Medulla oblongata (tissue), 1 donor: Measurements from ENCODE around the gene DUOX2.
"Not testable (repeated sequence)": the region's sequence is repeated elsewhere in the genome, so short reads cannot be mapped to it uniquely, and the experiment has no call there.

ENCODE experiments used
- DNase-seq: peaks from one replicate; pipeline ENCODE4 v3.0.0-alpha.2; 2015; ENCODE audit errors: extremely low spot score

The DUOX2 gene

DNA sequence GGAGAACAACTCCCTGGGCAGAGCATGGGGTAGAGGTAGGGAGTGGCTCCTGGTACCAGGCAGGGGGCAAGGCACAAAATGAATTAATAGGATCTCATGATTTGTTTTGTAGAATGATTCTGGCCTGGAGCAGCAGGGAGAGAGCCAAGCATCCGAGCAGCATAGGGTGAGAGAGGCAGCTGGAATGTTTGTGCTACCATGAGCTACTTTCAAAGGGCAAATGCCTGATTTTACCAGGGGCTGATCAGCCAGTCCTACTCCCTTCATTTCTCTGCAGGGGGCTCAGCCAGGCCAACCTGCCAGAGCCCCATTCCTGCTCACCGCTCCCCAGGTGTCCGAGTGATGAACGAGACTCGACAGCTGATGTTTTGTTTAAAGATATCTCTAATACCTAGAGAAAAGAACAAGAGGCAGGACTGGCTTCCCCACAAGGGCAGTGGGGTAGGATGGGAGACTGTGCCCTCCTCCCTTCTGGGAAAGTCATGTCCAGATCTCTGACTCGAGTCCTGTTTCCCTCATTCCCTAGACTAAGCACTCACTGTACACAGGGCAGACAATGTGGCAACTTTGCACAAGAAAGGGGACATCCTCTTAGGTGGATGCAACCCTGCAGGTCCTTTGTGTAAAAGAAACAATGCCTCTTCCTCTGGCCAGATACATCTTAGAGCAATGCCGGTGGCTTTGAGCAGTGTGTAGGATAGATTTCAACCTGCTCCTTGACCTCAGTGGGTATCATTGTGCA lies 12.9 kb downstream of the DUOX2 start:
- no peak for DNase-seq

DNA sequence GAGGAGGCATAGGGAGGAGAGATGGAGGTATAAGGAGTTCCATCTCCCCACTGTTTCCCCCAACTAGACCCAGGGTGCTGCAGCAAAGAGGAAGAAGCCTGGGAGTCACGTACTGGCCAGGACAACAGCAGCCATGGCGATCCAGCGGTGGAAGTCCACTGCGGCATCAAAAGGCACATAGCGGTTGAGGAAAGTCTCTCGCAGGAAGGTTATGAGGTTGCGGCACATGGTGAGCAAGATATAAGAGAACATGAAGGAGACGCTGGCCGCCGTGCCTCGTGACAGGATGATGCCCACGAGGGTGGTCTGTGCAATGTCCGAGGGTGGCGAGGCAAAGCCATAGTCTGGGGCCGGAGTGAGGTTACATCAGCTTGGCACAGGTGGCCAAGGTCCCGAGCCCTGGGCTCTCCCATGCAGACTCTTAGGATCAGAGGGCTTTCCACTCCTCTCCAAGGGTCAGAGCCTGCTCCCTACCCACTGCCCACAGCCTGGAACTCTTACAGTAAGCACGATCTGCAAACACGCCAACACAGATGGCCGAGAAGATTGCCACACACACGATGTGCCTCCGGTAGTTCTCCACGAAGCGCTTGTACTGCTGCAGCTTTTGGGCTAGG lies 14.3 kb downstream of the DUOX2 start:
- DNase-seq = no peak

DNA sequence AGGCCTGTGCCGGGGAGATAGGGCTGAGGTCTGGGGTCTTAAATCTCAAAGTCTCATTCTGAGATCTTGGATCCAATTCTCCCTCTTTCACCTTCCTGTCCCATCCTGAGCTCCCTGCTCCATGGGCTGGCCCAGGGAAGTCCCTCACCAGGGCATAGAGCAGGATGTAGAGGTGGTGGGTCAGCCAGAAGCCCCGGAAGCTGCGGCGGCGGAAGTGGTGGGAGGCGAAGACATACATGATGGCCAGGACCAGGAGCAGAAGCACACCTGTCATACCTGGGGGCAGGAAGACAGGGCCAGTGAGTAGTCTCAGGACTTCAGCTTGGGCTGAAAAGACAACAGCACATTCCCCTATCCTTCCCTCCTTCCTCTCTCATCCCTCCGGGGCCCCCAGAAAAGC lies 16.5 kb downstream of the DUOX2 start:
- DNase-seq = no peak

DNA sequence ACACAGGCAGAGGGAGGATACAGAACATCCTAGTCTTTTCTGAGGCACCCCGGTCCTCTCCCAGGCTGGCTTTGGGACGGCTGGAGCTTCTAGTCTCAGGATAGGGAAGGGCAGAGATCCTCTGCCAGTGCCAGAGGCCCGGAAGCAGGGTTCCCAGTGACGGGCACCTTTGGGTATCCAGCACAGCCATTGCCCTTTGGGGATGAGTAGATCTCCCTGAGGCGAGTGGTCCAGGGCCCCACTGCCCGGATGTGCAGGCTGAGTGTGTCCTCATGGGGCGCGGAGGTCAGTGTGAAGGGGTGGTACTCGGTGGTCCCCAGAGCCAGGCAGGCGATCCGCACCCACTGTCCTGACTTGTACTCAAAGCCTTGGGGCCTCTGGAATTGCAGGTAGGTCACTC lies 18.3 kb downstream of the DUOX2 start:
- DNase-seq = no peak

DNA sequence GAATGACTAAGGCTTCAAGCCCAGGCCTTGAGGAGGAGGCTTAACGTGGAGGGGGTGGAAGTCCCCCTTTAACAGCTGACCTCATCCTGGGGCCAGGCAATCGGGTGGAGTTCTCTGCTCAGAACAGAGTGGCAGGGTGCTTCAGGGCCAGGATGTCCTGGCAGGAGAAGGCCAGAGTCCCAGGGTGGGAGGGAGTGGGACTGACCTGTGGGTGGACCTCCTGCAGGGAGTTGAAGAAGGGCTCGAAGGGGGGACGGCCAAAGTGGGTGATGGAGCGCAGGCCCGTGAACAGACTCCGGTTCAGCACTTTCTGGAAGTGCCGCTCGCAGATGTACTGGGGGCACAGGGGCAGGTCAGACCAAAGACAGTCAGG lies 19.6 kb downstream of the DUOX2 start:
- DNase-seq = no peak

DNA sequence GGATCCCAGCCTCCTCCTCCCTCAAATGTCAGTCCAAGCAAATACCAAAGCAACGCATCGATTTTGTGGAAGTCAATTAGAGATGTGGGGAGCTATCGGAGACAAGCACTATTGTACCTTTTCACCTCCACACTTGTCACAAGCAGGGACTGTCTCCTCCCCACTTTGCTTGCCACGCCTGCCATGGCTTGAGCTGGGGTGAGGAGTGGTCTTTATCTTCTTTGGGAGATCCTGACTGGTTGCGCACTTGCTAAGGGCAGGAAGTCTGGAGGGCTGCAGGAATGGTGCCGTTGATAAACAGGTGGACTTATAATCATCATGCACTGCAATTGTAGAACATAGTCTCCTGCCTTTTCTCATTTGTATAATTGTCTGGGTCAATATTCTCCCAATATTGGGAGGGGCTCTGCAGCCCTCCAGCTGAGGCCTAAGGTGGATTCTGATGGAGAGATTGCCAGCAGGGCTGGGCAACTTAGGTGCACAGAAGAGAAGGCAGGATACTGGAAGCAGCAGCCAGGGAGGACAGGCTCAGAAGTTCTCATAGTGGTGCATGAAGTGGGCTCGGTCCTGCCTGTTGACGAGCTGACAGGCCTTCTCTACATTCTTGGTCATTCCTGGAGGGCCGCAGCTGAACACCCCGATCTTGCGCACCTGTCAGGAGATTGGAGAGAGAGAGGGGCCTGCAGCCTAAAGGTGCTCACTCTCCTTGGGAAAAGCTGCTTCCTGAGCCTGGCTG lies 20.2 kb downstream of the DUOX2 start:
- no peak for DNase-seq

DNA sequence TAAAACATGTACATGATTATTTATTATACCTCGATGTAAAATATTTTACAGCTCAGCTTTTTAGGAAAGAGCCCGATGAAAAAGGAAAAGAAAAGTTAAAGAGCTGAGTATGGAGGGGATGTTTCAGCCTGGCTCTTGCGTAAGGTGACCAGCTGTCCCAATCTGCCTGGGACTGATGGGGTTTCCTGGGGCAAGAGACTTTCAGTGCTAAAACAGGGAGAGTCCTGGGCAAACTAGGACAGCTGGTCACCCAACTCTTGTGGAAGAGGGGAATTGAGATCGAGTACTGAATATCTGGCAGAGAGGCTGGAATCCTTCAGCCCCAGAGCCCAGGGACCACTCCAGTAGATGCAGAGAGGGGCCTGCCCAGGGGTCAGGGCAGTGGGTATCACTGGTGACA lies 21.0 kb downstream of the DUOX2 start:
- DNase-seq = no peak

DNA sequence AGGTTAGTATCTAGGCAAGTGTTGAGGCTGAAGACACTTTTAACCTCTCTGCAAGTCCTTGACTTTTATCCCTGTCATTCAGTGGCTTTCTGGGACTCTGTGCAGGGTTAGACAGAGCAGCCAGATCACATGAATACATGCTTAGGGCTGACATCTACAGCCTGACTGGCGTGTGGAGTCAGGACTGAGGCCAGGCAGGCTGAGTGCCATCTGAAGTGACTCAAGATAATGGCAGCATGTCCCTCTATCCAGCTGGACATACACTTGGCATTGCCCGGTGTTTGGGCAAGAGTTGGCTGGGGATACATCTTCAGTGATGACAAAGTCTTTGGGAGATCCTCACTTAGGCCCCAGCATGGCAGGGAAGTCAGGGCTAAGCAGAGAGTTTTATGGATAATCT lies 22.4 kb downstream of the DUOX2 start:
- DNase-seq = no peak

DNA sequence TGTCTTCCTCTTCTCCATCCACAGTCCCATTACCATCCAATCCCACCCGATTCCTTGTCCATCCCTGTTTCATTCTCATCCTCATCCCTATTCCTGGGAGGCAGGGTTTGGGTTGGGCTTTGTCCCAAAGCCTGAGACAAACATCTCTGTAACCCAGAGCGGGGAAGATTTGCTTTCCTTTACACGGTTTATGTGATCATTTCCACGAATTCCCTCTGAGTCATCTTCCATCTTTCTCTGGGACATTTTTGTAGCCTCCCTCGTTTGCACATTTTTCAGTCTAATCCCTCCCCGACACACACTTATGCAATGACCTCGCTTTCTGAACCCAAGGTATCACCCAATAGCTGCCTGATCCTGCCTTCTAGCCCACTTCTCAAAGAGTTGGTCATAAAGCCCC lies 22.8 kb downstream of the DUOX2 start:
- no peak for DNase-seq

DNA sequence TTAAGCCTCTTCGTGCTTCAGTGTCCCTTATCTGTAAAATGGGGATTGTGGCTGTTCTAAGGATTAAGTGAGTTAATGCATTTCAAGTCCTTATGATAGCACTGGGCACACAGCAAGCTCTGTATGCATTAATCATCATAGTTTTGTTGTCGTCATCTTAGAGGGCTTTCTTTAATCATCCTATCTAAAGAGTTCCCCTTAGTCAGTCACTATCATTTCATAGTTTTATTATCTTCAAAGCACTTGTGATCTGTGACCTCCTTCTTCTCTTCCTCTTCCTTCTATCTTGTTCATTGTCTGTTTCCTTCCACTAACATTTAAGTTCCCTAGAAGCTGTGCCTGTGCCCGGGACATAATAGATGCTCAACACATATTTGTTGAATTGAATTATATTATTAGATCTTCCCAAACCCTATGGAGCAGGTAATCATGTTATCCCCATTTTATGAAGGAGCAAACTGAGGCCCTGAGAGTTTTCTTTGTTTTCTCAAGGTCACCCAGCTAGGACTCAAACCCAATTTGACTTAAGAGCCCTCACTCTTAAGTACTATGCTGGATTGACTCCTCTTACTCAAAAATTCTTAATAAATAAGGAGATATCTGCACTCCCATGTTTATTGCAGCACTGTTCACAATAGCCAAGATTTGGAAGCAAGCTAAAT lies 24.1 kb downstream of the DUOX2 start:
- DNase-seq = no peak

DNA sequence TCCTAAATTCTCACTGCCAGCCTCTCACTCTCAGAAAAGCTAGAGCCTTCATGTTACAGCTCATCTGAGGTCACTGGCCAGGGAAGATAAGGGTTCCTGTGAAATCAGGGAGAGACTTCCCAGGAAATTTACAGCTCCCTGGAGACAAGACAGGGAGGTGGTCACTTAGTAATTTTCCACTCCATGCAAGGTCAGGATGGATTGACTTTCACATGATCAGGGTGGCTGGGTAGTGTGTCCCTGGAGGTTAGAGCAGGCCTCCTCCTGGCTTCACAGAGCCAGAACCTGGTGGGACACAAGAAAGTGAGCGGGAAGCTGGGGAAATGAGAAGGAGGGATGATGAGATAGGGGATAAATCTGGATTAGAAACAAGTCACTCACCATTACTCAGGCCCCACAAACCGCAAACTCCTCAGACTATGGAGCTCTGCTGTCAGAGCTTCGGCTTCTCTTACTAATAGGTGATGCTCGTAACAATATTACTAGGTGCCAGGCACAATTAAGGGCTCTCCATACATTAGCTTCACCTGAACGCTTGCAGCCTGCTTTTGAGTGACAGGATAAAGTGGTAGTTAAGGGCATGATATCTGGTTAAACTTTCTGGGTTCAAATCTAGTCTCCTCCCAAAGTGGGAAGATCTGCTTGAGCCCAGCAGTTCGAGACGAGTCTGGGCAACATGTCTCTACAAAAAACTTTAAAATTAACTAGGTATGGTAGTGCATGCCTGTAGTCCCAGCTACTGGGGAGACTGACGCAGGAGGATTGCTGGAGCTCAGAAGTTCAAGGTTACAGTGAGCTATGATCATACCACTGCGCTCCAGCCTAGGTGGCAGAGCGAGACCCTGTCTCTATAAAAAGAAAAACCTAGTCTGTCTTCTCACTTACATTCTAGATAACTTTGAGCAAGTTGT lies 24.9 kb downstream of the DUOX2 start:
- DNase-seq = no peak

DNA sequence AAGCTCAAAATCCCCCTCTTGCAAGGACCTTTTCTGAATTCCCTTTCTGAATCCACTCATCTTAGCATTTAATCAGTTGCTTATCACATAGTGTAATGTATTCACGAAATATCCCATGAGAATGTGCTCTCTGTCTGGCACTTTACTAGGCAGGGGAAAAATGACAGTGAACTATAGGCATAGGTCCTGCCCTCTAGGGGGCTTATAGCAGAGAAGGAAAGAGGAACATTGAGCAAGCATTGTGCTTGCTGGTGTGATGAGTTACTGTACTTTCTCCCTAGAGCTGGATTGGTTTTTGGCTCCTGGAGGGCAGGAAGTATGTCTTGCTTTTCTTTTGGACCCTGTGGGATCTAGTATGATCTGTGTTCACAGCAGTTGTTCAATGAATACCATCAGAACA lies 26.5 kb downstream of the DUOX2 start:
- no peak for DNase-seq

DNA sequence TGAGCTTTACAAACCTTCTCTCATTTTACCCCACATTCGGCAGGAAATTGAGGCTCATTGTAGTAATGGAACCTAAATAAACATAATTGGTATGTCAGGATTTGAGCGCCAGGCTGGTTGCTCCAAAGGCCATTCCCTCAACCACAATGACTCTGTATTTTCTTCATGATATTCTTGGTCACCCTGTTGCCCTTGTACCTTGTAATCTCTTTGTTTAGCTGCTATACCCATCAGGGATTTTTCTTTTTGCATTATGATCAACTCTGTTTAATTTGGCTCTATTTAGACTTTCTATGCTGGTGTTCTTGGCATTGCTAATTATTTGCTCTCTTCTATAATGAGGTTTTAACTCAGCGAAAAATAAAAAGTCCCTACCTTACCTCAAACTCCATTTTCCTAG lies 29.8 kb downstream of the DUOX2 start:
- no peak for DNase-seq

DNA sequence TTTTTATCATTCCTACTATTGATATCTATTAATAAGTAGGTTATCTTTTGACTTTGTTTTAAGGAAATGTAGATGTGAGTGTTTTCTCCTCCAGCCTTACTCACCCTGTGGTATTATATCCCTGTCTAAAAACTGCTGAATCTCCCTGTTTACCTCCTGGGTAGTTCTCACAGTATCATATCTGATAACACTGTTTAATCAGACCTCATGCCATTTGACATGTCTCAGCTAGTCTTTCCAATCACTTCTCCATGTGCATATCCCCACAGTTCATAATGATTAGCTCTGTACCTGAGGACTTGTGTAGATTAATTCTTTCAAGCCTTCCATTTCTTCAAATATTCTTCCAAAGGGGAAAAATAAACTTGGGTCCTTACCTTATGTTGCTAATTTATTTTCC lies 30.7 kb downstream of the DUOX2 start:
- DNase-seq = no peak

DNA sequence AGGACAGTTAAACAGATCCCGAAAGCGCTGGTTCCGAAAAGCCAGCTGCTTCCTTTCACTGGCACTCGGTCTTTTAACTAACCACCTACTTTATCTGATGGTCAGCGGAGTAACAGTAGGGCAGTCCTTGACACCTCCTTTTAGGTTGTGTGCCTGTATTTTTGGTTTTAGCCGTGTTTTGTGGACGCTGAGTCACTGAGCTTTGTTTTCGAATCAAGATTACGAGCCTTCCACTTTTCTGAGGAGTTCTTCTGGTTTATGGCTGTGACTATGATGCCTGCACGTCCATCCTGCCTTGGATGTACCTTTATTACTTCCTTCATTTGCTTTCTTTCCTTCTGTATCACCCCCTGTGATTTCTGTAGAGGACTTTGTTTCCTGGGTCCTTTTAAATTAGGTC lies 31.6 kb downstream of the DUOX2 start:
- DNase-seq = not testable (repeated sequence)

DNA sequence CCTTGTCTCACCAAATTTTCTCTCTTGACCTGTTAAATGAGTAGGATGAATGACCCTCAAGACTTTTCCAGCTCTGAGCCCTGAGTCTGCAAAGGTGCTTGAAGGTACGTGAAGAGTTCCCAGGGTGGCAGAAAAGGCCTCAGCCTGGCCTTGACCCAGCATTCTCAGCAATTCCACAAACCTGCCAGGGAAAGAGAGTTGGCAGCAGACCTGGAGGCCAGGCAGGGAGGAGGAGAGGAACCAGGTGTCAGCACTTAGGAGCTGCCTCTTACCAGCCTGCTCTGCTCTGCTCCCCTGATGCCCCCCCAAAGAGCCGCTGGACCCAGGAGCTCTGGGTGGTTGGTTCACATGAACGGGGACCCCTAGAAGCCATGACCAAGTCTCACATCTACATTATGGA lies 33.4 kb downstream of the DUOX2 start:
- not testable (repeated sequence) for DNase-seq

DNA sequence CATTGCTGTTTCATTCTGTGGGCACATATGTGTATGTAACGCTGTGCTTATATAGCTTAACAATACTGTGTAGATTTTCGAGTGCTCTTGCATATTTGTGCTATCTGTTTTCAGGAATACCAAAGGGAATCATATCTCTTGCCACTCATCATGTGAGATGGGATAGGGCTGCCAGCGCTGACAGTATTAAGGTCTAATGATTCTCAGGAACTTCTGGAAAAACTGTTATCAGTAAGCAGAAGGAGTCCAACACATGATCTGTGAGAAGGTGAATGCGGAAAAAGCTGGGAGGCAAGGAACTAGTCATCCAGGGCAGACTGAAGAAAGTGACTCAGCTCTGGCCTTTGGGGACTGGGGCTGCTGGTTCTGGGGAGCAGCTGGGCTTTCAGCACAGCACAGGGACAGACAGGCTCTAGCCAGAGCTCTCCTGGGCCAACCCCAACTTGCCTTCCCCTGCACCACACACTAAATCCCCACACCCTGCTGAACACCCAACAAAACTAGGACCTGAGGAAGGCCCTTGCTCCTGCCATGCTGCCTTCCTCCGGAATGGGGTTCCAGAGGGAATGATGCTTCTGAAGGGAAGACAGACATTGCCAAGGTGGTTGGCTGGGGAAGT lies 34.2 kb downstream of the DUOX2 start:
- DNase-seq = not testable (repeated sequence)

DNA sequence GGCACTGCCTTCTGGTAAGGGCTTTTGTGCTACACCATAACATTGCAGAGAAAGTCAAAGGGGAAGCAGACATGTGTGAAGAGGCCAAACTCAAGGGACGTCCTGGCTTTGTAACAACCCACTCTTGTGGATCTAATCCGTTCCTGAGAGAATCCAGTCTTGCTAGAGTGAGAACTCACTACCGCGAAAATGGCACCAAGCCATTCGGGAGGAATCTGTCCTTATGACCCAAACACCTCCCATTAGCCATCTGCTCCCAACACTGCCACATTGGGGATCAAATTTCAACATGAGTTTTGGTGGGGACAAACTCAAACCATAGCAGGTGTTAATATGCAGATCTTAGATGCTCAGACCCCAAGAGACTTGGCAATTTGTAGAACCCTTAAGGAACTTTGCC lies 34.8 kb downstream of the DUOX2 start:
- not testable (repeated sequence) for DNase-seq

DNA sequence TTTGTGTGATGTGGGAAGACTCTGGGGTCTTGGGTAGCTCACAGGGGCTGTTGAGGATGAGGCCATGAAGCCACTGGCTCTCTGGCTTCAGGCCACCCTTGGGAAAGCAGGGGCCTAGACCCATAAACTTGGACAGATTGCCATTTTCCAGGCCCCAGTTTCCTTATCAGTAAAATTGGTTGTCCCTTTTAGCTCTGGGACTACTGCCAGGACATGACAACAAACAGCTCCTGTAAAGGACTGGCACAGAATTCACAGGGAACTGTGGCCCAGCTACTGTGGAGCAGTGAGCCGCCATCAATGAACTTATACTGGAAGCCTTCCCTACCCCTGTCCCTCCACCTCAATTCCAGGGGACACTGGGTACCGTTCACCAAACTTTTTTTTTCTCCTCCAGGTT lies 36.6 kb downstream of the DUOX2 start:
- not testable (repeated sequence) for DNase-seq

DNA sequence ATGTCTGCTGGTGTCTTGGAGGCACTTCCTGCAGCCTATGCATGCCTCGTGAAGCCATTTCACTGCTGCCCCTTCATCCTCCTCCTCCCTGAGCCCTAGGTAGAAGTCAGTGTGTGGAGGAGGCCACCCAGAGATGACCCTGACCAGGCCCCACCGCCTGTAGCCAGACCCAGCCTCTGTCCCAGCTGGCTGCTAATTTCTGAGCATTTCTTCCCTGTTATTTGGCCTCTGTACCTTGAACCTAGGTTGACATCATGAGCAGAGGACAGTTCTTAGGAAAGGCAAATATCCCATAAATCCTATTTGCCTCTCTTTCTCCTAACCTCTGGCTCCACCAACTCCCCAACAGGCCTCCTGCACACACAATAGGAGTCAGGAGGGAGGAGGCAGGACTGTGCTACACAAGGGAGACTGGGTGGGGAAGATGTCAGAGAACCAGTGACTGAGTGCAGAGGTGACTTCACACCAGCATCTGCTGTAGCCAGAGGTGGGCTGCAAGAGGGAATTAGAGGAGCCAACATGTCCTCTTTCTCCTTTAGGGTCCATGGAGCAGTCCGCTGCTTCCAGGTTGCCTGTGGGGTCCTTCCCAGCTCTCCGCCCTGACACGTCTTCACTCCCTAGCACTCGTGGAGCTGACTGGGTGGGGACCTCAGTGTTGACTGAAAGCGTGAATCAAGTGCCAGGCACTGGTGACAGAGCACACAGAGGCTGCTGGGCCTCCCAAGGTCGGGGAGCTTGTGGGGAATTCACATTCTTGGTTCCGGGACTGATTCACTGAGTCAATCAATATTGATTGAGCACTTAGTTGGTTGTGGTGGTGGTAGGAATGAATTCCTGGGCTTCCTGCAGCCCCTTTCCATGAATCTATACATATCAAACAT lies 38.3 kb downstream of the DUOX2 start:
- DNase-seq = not testable (repeated sequence)
